ENCODE results near the gene FFAR3.

The FFAR3 gene

GRCh38 chr19:35315883-35316282 is 42.4 kb upstream of the FFAR3 start:
- TF ChIP-seq EZH2phosphoT487 (IDR thresholded peaks at IDR 0.05; ENCODE audit: low read length), result no peak
- TF ChIP-seq, protein P1, sequence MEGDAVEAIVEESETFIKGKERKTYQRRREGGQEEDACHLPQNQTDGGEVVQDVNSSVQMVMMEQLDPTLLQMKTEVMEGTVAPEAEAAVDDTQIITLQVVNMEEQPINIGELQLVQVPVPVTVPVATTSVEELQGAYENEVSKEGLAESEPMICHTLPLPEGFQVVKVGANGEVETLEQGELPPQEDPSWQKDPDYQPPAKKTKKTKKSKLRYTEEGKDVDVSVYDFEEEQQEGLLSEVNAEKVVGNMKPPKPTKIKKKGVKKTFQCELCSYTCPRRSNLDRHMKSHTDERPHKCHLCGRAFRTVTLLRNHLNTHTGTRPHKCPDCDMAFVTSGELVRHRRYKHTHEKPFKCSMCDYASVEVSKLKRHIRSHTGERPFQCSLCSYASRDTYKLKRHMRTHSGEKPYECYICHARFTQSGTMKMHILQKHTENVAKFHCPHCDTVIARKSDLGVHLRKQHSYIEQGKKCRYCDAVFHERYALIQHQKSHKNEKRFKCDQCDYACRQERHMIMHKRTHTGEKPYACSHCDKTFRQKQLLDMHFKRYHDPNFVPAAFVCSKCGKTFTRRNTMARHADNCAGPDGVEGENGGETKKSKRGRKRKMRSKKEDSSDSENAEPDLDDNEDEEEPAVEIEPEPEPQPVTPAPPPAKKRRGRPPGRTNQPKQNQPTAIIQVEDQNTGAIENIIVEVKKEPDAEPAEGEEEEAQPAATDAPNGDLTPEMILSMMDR (IDR thresholded peaks at IDR 0.05; ENCODE audit: low read length), result no peak
- TF ChIP-seq EZH2 (optimal IDR thresholded peaks at IDR 0.05; ENCODE audit: low read depth, low read length), result no peak
- no peaks in the 10 kb centered on the region for H3K4me1 ChIP-seq (ENCODE audit: low read length)
- no peaks in the 10 kb centered on the region for H3K9me2 ChIP-seq (replicated peaks; ENCODE audit: insufficient read depth, low read length)
- no peaks in the 10 kb centered on the region for H4K20me1 ChIP-seq (ENCODE audit: insufficient read depth, low read length)
- H3F3A ChIP-seq (ENCODE audit: insufficient read depth, low read length), result no peaks in the 10 kb centered on the region
- H3K36me3 ChIP-seq (replicated peaks; ENCODE audit: insufficient read depth, low read length), result no peaks in the 10 kb centered on the region
- no peak overlapping the region for H3K27ac ChIP-seq (ENCODE audit: low read length)
- no peaks in the 10 kb centered on the region for H3K9me3 ChIP-seq (replicated peaks; ENCODE audit: insufficient read depth, low read length)
- H3K4me2 ChIP-seq (ENCODE audit: low read depth, low read length), result no peak overlapping the region
- no peak overlapping the region for H3K9ac ChIP-seq (ENCODE audit: low read length)
- no peak overlapping the region for H3K4me3 ChIP-seq (ENCODE audit: low read length)
- peaks cover 42% of the 10 kb centered on the region for H3K27me3 ChIP-seq (replicated peaks; ENCODE audit: insufficient read depth, low read length)
- DNase-seq, result no peak
- H2AFZ ChIP-seq (ENCODE audit: low read length), result no peak overlapping the region
- H3K79me2 ChIP-seq (ENCODE audit: low read length), result no peaks in the 10 kb centered on the region

GRCh38 chr19:35316560-35316959 is 41.7 kb upstream of the FFAR3 start:
- no peaks in the 10 kb centered on the region for H3F3A ChIP-seq (ENCODE audit: insufficient read depth, low read length)
- no peaks in the 10 kb centered on the region for H3K9me2 ChIP-seq (replicated peaks; ENCODE audit: insufficient read depth, low read length)
- DNase-seq, result no peak
- no peaks in the 10 kb centered on the region for H3K4me1 ChIP-seq (ENCODE audit: low read length)
- no peaks in the 10 kb centered on the region for H4K20me1 ChIP-seq (ENCODE audit: insufficient read depth, low read length)
- H3K4me3 ChIP-seq (ENCODE audit: low read length), result no peak overlapping the region
- no peaks in the 10 kb centered on the region for H3K36me3 ChIP-seq (replicated peaks; ENCODE audit: insufficient read depth, low read length)
- no peak overlapping the region for H3K4me2 ChIP-seq (ENCODE audit: low read depth, low read length)
- no peak overlapping the region for H3K9ac ChIP-seq (ENCODE audit: low read length)
- H3K79me2 ChIP-seq (ENCODE audit: low read length), result no peaks in the 10 kb centered on the region
- H3K27me3 ChIP-seq (replicated peaks; ENCODE audit: insufficient read depth, low read length), result peaks cover 49% of the 10 kb centered on the region
- no peak overlapping the region for H3K27ac ChIP-seq (ENCODE audit: low read length)
- no peaks in the 10 kb centered on the region for H3K9me3 ChIP-seq (replicated peaks; ENCODE audit: insufficient read depth, low read length)
- TF ChIP-seq, protein P1 (IDR thresholded peaks at IDR 0.05; ENCODE audit: low read length), result no peak
- TF ChIP-seq EZH2 (optimal IDR thresholded peaks at IDR 0.05; ENCODE audit: low read depth, low read length) (no peak), EZH2phosphoT487 (IDR thresholded peaks at IDR 0.05; ENCODE audit: low read length) (no peak)
- no peak overlapping the region for H2AFZ ChIP-seq (ENCODE audit: low read length)

GRCh38 chr19:35317464-35318043 is 40.7 kb upstream of the FFAR3 start:
- Histone ChIP-seq H3K4me2 (ENCODE audit: low read depth, low read length) (no peak overlapping the region), H3K27me3 (replicated peaks; ENCODE audit: insufficient read depth, low read length) (peaks cover 59% of the 10 kb centered on the region), H2AFZ (ENCODE audit: low read length) (no peak overlapping the region), H3K4me3 (ENCODE audit: low read length) (no peak overlapping the region), H3K9ac (ENCODE audit: low read length) (no peak overlapping the region), H3K4me1 (ENCODE audit: low read length) (no peaks in the 10 kb centered on the region), H3F3A (ENCODE audit: insufficient read depth, low read length) (no peaks in the 10 kb centered on the region), H3K27ac (ENCODE audit: low read length) (no peak overlapping the region), H3K9me3 (replicated peaks; ENCODE audit: insufficient read depth, low read length) (no peaks in the 10 kb centered on the region), H3K9me2 (replicated peaks; ENCODE audit: insufficient read depth, low read length) (no peaks in the 10 kb centered on the region), H3K79me2 (ENCODE audit: low read length) (no peaks in the 10 kb centered on the region), H3K36me3 (replicated peaks; ENCODE audit: insufficient read depth, low read length) (no peaks in the 10 kb centered on the region), H4K20me1 (ENCODE audit: insufficient read depth, low read length) (no peaks in the 10 kb centered on the region)
- DNase-seq, result no peak
- TF ChIP-seq EZH2 (optimal IDR thresholded peaks at IDR 0.05; ENCODE audit: low read depth, low read length) (no peak), EZH2phosphoT487 (IDR thresholded peaks at IDR 0.05; ENCODE audit: low read length) (no peak)
- TF ChIP-seq, protein P1 (IDR thresholded peaks at IDR 0.05; ENCODE audit: low read length), result no peak

All from MM.1S (cell line).